ENCODE data around the gene PTMA. TPM values are rescaled to one million over a fixed set of nuclear protein-coding genes. Genes with fewer than 3 reads are reported as not detected.

PTMA gene
- total and polyA plus RNA-seq, 2 of the 4 experiments (the other 2 are of a cell fraction) = 380 to 742 TPM

DNA sequence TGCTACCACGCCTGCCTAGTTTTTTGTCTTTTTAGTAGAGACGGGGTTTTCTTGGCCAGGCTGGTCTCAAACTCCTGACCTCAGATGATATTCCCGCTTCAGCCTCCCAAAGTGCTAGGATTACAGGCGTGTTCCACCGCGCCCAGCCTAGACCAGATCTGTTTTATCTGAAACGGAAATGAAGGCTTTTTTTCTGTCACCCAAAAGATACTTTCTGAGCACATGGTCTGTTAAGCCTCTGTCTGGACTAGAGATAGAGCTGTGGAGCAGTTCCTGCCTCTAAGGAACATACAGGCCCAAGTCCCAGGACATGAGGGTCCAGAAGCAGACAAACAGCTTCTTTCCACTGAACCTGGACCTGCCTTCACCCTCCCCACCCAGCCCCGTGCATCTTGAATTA, 43.6 kb upstream of the PTMA start:
- ChIA-PET POLR2A (ENCODE audit: unreplicated experiment) (no interaction called here), CTCF (interaction anchor here (1.4 kb wide), 1 partner anchor 13 kb away, joined by 3 read pairs; no protein-coding TSS in a partner anchor)
- Histone ChIP-seq H3K18ac (ENCODE audit: low read depth, low read length) (no peak overlapping the region), H3K56ac (ENCODE audit: extremely low read depth, insufficient read depth, low read length) (no peak overlapping the region), H4K5ac (ENCODE audit: low read depth, low read length) (no peak overlapping the region), H3K36me3 (ENCODE audit: control insufficient read depth, insufficient read depth, low read length) (no peaks in the 10 kb centered on the region), H3K9me1 (ENCODE audit: insufficient read depth, low read length) (peaks cover 13% of the 10 kb centered on the region), H2BK5ac (ENCODE audit: low read depth, low read length, poor library complexity, severe bottlenecking) (no peak overlapping the region), H3K4ac (ENCODE audit: low read depth, low read length) (peak overlapping the region; percentile 100), H3K14ac (replicated peaks; ENCODE audit: low read depth, low read length) (no peak overlapping the region), H3K9ac (ENCODE audit: low read depth, low read length) (no peak overlapping the region), H3K4me3 (ENCODE audit: insufficient read depth, low read depth, low read length) (no peak overlapping the region), H3K4me1 (ENCODE audit: control insufficient read depth, insufficient read depth, low read length) (peaks cover 16% of the 10 kb centered on the region), H2AK9ac (replicated peaks; ENCODE audit: low read depth, low read length, poor library complexity) (peak overlapping the region; percentile 91), H3K9me3 (ENCODE audit: control insufficient read depth, insufficient read depth, low read length) (peaks cover 2% of the 10 kb centered on the region; the same call in 1 of the 2 replicates), H4K8ac (ENCODE audit: low read depth in 2 of 2, low read length in 2 of 2) (peak overlapping the region; percentile 100; a peak in 2 of 4 replicates), H2BK120ac (ENCODE audit: low read depth, low read length) (peak overlapping the region; percentile 90), H4K20me1 (ENCODE audit: insufficient read depth, low read length) (no peaks in the 10 kb centered on the region), H3K4me2 (ENCODE audit: low read depth, low read length) (no peak overlapping the region), H2AFZ (replicated peaks; ENCODE audit: low read length, poor library complexity) (peak overlapping the region; percentile 38), H2BK15ac (ENCODE audit: low read depth, low read length) (peak overlapping the region; percentile 95; the same call in 2 of the 3 replicates), H3K79me1 (ENCODE audit: low read depth in 1 of 2, low read length in 2 of 2) (peaks cover 0 to 22% of the 10 kb centered on the region in 2 experiments; a peak in 2 of 4 replicates), H4K91ac (ENCODE audit: insufficient read depth, low read depth, low read length) (peak overlapping the region; percentile 100), H3K23ac (ENCODE audit: low read depth, low read length) (no peak overlapping the region), H3K27ac (ENCODE audit: insufficient read depth, low read length) (no peak overlapping the region), H2BK20ac (ENCODE audit: low read depth, low read length) (peak overlapping the region; percentile 62), H2AK5ac (ENCODE audit: low read depth, low read length) (peak overlapping the region; percentile 100), H3K27me3 (ENCODE audit: control insufficient read depth, insufficient read depth, low read length) (no peaks in the 10 kb centered on the region)
- intact Hi-C loops (cut with micrococcal nuclease) (no loop called here), in situ Hi-C loops (cut with MboI; ENCODE audit: low sequenced_read_pairs) (no loop called here), dilution Hi-C loops (cut with HindIII; ENCODE audit: low sequenced_read_pairs, unreplicated experiment) (no loop called here)
- DNase-seq = no peak
- BruUV-seq (replicated peaks) = no TSS peak
- TF ChIP-seq RFX5 (IDR thresholded peaks at IDR 0.05; ENCODE audit: low read depth, low read length) (no peak), CHD1 (IDR thresholded peaks at IDR 0.05; ENCODE audit: low read depth, low read length) (no peak), MAFK (IDR thresholded peaks at IDR 0.05; ENCODE audit: low read depth, low read length) (no peak), POLR2A (IDR thresholded peaks at IDR 0.05; ENCODE audit: low read depth, low read length) (no peak), BHLHE40 (IDR thresholded peaks at IDR 0.05; ENCODE audit: low read depth, low read length) (no peak), MAZ (IDR thresholded peaks at IDR 0.05; ENCODE audit: borderline replicate concordance, low read depth, low read length) (no peak)
- TF ChIP-seq, protein P1, sequence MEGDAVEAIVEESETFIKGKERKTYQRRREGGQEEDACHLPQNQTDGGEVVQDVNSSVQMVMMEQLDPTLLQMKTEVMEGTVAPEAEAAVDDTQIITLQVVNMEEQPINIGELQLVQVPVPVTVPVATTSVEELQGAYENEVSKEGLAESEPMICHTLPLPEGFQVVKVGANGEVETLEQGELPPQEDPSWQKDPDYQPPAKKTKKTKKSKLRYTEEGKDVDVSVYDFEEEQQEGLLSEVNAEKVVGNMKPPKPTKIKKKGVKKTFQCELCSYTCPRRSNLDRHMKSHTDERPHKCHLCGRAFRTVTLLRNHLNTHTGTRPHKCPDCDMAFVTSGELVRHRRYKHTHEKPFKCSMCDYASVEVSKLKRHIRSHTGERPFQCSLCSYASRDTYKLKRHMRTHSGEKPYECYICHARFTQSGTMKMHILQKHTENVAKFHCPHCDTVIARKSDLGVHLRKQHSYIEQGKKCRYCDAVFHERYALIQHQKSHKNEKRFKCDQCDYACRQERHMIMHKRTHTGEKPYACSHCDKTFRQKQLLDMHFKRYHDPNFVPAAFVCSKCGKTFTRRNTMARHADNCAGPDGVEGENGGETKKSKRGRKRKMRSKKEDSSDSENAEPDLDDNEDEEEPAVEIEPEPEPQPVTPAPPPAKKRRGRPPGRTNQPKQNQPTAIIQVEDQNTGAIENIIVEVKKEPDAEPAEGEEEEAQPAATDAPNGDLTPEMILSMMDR (conservative IDR thresholded peaks at IDR 0.05; ENCODE audit: low read depth, low read length) = no peak
- TF ChIP-seq, protein P2, sequence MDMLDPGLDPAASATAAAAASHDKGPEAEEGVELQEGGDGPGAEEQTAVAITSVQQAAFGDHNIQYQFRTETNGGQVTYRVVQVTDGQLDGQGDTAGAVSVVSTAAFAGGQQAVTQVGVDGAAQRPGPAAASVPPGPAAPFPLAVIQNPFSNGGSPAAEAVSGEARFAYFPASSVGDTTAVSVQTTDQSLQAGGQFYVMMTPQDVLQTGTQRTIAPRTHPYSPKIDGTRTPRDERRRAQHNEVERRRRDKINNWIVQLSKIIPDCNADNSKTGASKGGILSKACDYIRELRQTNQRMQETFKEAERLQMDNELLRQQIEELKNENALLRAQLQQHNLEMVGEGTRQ (IDR thresholded peaks at IDR 0.05; ENCODE audit: low read depth, low read length) = no peak
- no peak for ATAC-seq (ENCODE audit: low read depth)
- 100% methylated on average over 2 of the region's 8 CpGs; no CpG with 5 or more reads in 1 of the 2 experiments for WGBS, 2 experiments (ENCODE audit: extremely low coverage in 2 of 2, insufficient read length in 1 of 2)

All from IMR-90 (cell line).